ENCODE results near the gene CEP41. TPM values are rescaled to one million over a fixed set of nuclear protein-coding genes. Genes with fewer than 3 reads are reported as not detected.

Gene CEP41
- total and polyA plus RNA-seq, 2 donors (not counting 3 experiments of a cell fraction or from before 2014, with no cell fraction given), result 19.5 to 26.8 TPM

DNA sequence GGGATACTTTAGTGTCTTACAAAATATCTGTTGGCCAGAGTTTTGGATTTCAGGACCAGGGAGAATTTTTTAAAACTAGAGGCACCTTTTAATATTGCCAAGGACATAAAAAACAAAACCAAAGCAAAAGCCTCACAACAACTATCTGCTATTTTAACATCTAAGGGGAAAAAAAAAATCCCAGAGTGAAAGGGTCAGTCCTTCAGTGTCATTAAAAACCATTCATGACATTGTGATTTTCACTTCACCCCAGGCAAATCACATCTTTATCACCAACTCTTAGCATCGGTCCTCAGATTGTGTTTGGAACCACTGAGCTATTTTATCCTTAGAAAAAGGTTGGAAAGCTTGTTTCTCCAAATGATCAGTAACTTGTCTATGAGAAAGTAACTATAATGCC lies 10.7 kb downstream of the CEP41 start:
- POLR2A ChIA-PET, result no interaction called here
- no TSS peak for BruUV-seq (replicated peaks)
- no peaks in the 10 kb centered on the region for H3K9me1 ChIP-seq (replicated peaks; ENCODE audit: control insufficient read depth, extremely low read depth, insufficient read depth, low read length)
- H3K9ac ChIP-seq (replicated peaks; ENCODE audit: extremely low read depth, insufficient read depth, low read length), result no peak overlapping the region
- peak overlapping the region in 1 of 3 experiments; percentile 35 for H3K4me3 ChIP-seq (replicated peaks in 1 of 3; ENCODE audit: insufficient read depth in 1 of 3, low read depth in 1 of 3, low read length in 3 of 3)
- TF ChIP-seq POLR2AphosphoS5 (IDR thresholded peaks at IDR 0.05; ENCODE audit: insufficient read depth, low read depth, low read length) (no peak), JUN (IDR thresholded peaks at IDR 0.05; ENCODE audit: borderline replicate concordance, insufficient read depth, insufficient read length, low read depth) (no peak)
- CTCF ChIA-PET, result interaction anchor here (1.3 to 1.8 kb wide), 5 partner anchors 11 to 292 kb away, joined by 3 to 7 read pairs (median 4); partner anchors contain the start of gene CEP41
- no peaks in the 10 kb centered on the region for H3K9me3 ChIP-seq (replicated peaks; ENCODE audit: control insufficient read depth, insufficient read depth, low read length)
- peak overlapping the region; percentile 71 for H2AFZ ChIP-seq (ENCODE audit: low read depth, low read length)
- H3K36me3 ChIP-seq (ENCODE audit: control insufficient read depth in 2 of 2, extremely low read depth in 1 of 2, insufficient read depth in 2 of 2, low read length in 2 of 2), result peaks cover 0 to 3% of the 10 kb centered on the region in 2 experiments
- dilution Hi-C loops (cut with MboI; ENCODE audit: extremely low pct_ligation_motif_present, low sequenced_read_pairs), result no loop called here
- no peaks in the 10 kb centered on the region for H4K20me1 ChIP-seq (replicated peaks; ENCODE audit: control insufficient read depth, extremely low read depth, insufficient read depth, low read length)
- no peak for DNase-seq (ENCODE audit: low read depth, low spot score)
- intact Hi-C loops (cut with micrococcal nuclease), result loop anchor here (2.0 kb wide), 1 partner anchor 57 kb away; no protein-coding TSS in a partner anchor
- H3K27me3 ChIP-seq (ENCODE audit: control insufficient read depth in 2 of 2, insufficient read depth in 2 of 2, low read length in 2 of 2), result no peaks in the 10 kb centered on the region
- H3K79me2 ChIP-seq (ENCODE audit: control insufficient read depth, insufficient read depth, low read length), result no peaks in the 10 kb centered on the region
- H3K4me2 ChIP-seq (ENCODE audit: insufficient read depth, low read length), result no peak overlapping the region
- H3K27ac ChIP-seq (ENCODE audit: insufficient read depth, low read depth, low read length), result no peak overlapping the region
- FAIRE-seq, result no peak
- peaks cover 35% of the 10 kb centered on the region for H3K4me1 ChIP-seq (ENCODE audit: control insufficient read depth, extremely low read depth, insufficient read depth, low read length)

GRCh38 chr7:130429019-130429418 lies 11.8 kb downstream of the CEP41 start:
- no peaks in the 10 kb centered on the region for H3K9me3 ChIP-seq (replicated peaks; ENCODE audit: control insufficient read depth, insufficient read depth, low read length)
- no TSS peak for BruUV-seq (replicated peaks)
- H3K79me2 ChIP-seq (ENCODE audit: control insufficient read depth, insufficient read depth, low read length), result no peaks in the 10 kb centered on the region
- H3K4me3 ChIP-seq (replicated peaks in 1 of 3; ENCODE audit: insufficient read depth in 1 of 3, low read depth in 1 of 3, low read length in 3 of 3), result no peak overlapping the region
- TF ChIP-seq, protein P1, sequence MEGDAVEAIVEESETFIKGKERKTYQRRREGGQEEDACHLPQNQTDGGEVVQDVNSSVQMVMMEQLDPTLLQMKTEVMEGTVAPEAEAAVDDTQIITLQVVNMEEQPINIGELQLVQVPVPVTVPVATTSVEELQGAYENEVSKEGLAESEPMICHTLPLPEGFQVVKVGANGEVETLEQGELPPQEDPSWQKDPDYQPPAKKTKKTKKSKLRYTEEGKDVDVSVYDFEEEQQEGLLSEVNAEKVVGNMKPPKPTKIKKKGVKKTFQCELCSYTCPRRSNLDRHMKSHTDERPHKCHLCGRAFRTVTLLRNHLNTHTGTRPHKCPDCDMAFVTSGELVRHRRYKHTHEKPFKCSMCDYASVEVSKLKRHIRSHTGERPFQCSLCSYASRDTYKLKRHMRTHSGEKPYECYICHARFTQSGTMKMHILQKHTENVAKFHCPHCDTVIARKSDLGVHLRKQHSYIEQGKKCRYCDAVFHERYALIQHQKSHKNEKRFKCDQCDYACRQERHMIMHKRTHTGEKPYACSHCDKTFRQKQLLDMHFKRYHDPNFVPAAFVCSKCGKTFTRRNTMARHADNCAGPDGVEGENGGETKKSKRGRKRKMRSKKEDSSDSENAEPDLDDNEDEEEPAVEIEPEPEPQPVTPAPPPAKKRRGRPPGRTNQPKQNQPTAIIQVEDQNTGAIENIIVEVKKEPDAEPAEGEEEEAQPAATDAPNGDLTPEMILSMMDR (IDR thresholded peaks at IDR 0.05; ENCODE audit: extremely low read depth in 1 of 2, insufficient read depth in 1 of 2, low read depth in 1 of 2, low read length in 2 of 2), result no peak
- TF ChIP-seq MAX (IDR thresholded peaks at IDR 0.05; ENCODE audit: insufficient read depth, insufficient read length), result no peak
- TF ChIP-seq FOS (IDR thresholded peaks at IDR 0.05; ENCODE audit: borderline replicate concordance, insufficient read depth, low read length), result no peak
- TF ChIP-seq JUN (IDR thresholded peaks at IDR 0.05; ENCODE audit: borderline replicate concordance, insufficient read depth, insufficient read length, low read depth), result no peak
- no peak for TF ChIP-seq POLR2A (IDR thresholded peaks at IDR 0.05; ENCODE audit: low read depth, low read length)
- TF ChIP-seq EZH2 (IDR thresholded peaks at IDR 0.05; ENCODE audit: borderline replicate concordance, low read depth, low read length, severe bottlenecking), result no peak
- TF ChIP-seq POLR2AphosphoS5 (IDR thresholded peaks at IDR 0.05; ENCODE audit: insufficient read depth, low read depth, low read length), result no peak
- TF ChIP-seq MYC (IDR thresholded peaks at IDR 0.05; ENCODE audit: low read depth, low read length), result no peak
- TF ChIP-seq GATA2 (IDR thresholded peaks at IDR 0.05; ENCODE audit: insufficient read depth, insufficient read length, low read depth, low read length), result no peak
- H4K20me1 ChIP-seq (replicated peaks; ENCODE audit: control insufficient read depth, extremely low read depth, insufficient read depth, low read length), result no peaks in the 10 kb centered on the region
- ChIA-PET POLR2A (interaction anchor here (0.7 kb wide), 1 partner anchor 25 kb away, joined by 8 read pairs; no protein-coding TSS in a partner anchor), CTCF (interaction anchor here (1.2 to 1.4 kb wide), 2 partner anchors 159 to 169 kb away, joined by 3 read pairs; no protein-coding TSS in a partner anchor)
- FAIRE-seq (no peak), DNase-seq (ENCODE audit: low read depth, low spot score) (no peak)
- H3K27ac ChIP-seq (ENCODE audit: insufficient read depth, low read depth, low read length), result no peak overlapping the region
- dilution Hi-C loops (cut with MboI; ENCODE audit: extremely low pct_ligation_motif_present, low sequenced_read_pairs), result no loop called here
- no peaks in the 10 kb centered on the region for H3K9me1 ChIP-seq (replicated peaks; ENCODE audit: control insufficient read depth, extremely low read depth, insufficient read depth, low read length)
- intact Hi-C loops (cut with micrococcal nuclease), result no loop called here
- H3K4me1 ChIP-seq (ENCODE audit: control insufficient read depth, extremely low read depth, insufficient read depth, low read length), result peaks cover 33% of the 10 kb centered on the region
- H2AFZ ChIP-seq (ENCODE audit: low read depth, low read length), result no peak overlapping the region
- H3K36me3 ChIP-seq (ENCODE audit: control insufficient read depth in 2 of 2, extremely low read depth in 1 of 2, insufficient read depth in 2 of 2, low read length in 2 of 2), result peaks cover 0 to 3% of the 10 kb centered on the region in 2 experiments
- H3K9ac ChIP-seq (replicated peaks; ENCODE audit: extremely low read depth, insufficient read depth, low read length), result no peak overlapping the region
- no peaks in the 10 kb centered on the region for H3K27me3 ChIP-seq (ENCODE audit: control insufficient read depth in 2 of 2, insufficient read depth in 2 of 2, low read length in 2 of 2)
- H3K4me2 ChIP-seq (ENCODE audit: insufficient read depth, low read length), result no peak overlapping the region

Data from endothelial cell of umbilical vein (primary cell).